ENCODE measurements around the gene CTSS.
"Not testable (repeated sequence)": the region's sequence is repeated elsewhere in the genome, so short reads cannot be mapped to it uniquely, and the experiment has no call there.

CTSS gene

DNA sequence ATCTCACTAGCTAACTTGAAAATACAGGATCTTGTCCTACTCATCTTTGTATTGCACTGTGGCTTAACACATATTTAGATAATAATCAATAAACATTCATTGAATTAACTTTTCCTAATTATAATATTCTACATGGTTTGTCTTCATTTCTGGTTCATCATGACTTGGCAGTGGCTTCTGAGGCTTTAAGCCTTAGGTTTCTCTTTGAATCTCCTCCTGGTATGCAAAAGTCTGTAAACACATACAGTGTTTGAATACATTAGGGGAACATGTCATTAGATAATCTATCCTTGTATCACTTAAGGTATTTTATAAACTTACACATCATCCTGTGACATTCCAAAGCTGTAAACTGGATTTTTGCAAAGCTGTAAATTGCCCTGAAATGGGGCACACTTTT lies 21.9 kb upstream of the CTSS start:
- Mint-ChIP-seq H3K27me3 (ENCODE audit: low read depth, poor library complexity) (no peaks in the 10 kb centered on the region), H3K4me1 (peaks cover 23% of the 10 kb centered on the region), H3K4me3 (no peak overlapping the region), H3K9me3 (peaks cover 4% of the 10 kb centered on the region), H3K36me3 (ENCODE audit: low read depth) (no peaks in the 10 kb centered on the region), H3K27ac (no peak overlapping the region)
- no peak for DNase-seq
- TF ChIP-seq, protein P1, sequence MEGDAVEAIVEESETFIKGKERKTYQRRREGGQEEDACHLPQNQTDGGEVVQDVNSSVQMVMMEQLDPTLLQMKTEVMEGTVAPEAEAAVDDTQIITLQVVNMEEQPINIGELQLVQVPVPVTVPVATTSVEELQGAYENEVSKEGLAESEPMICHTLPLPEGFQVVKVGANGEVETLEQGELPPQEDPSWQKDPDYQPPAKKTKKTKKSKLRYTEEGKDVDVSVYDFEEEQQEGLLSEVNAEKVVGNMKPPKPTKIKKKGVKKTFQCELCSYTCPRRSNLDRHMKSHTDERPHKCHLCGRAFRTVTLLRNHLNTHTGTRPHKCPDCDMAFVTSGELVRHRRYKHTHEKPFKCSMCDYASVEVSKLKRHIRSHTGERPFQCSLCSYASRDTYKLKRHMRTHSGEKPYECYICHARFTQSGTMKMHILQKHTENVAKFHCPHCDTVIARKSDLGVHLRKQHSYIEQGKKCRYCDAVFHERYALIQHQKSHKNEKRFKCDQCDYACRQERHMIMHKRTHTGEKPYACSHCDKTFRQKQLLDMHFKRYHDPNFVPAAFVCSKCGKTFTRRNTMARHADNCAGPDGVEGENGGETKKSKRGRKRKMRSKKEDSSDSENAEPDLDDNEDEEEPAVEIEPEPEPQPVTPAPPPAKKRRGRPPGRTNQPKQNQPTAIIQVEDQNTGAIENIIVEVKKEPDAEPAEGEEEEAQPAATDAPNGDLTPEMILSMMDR (IDR thresholded peaks at IDR 0.05): no peak

DNA sequence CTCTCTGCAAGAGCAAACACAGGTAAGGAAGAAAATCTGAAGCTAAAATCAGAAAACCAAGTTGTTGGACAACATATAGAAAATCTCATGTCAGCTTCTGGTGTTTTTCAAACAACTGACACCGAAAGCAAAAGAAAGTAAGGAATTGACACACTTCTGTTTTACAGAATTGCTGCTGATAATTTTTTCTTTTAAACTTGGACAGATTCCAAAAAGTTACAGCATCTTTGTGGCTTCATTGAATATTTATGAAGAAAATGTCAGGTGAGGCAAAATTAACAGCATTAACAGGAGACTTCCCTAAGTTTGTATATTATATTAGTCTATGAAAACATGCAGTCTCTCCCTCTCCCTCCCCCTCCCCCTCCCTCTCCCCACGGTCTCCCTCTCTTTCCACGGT lies 14.9 kb upstream of the CTSS start:
- Mint-ChIP-seq H3K27ac (no peak overlapping the region), H3K9me3 (peaks cover 16% of the 10 kb centered on the region), H3K36me3 (ENCODE audit: low read depth) (peaks cover 6% of the 10 kb centered on the region), H3K27me3 (ENCODE audit: low read depth, poor library complexity) (peaks cover 3% of the 10 kb centered on the region), H3K4me1 (peaks cover 4% of the 10 kb centered on the region), H3K4me3 (no peak overlapping the region)
- TF ChIP-seq, protein P1 (IDR thresholded peaks at IDR 0.05): no peak
- no peak for DNase-seq

DNA sequence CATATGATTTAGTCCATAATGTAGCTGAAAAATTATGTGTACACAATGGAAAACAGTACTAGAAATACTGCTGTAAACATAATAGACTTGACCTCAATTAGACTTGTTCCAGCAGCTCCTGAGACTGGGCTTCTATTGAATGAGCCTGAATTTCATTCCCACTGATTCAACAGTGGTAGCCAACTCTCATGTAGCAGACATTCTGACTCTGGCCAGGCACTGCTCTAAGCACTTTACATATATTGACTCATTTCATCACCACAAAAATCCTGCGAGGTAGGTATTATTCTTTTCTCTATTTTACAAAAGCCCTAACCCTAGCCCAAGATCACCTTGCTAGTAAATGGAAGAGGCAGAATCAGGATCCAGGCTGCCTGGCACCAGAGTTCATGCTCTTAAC lies 12.8 kb upstream of the CTSS start:
- H3K4me3 Mint-ChIP-seq: no peak overlapping the region
- H3K9me3 Mint-ChIP-seq: peaks cover 16% of the 10 kb centered on the region
- no peak overlapping the region for H3K27ac Mint-ChIP-seq
- TF ChIP-seq, protein P1 (IDR thresholded peaks at IDR 0.05): no peak
- H3K36me3 Mint-ChIP-seq (ENCODE audit: low read depth): peaks cover 6% of the 10 kb centered on the region
- no peak for DNase-seq
- H3K27me3 Mint-ChIP-seq (ENCODE audit: low read depth, poor library complexity): peaks cover 3% of the 10 kb centered on the region
- H3K4me1 Mint-ChIP-seq: no peaks in the 10 kb centered on the region

DNA sequence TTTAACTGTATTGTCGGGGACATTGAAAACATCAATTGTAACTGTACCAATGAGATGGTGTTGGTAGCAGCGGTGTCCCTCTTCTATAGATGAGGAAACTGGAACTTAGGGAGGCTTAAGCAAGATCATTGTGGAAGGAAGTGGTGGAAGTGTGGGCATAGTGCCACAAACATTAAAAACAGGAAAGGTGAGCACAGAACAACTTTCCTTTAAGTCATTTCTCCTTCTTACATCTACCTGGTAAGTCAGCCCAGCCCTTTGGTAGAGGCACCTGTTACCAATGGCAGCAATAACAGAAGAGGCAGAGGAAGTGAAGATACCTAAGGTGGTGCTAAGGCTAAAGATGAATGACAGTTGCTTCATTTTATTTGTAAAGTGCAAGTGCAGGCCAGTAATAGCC lies 12.0 kb upstream of the CTSS start:
- TF ChIP-seq, protein P1 (IDR thresholded peaks at IDR 0.05): no peak
- no peak overlapping the region for H3K27ac Mint-ChIP-seq
- H3K27me3 Mint-ChIP-seq (ENCODE audit: low read depth, poor library complexity): peaks cover 3% of the 10 kb centered on the region
- peaks cover 12% of the 10 kb centered on the region for H3K9me3 Mint-ChIP-seq
- no peak overlapping the region for H3K4me3 Mint-ChIP-seq
- H3K4me1 Mint-ChIP-seq: no peaks in the 10 kb centered on the region
- peaks cover 6% of the 10 kb centered on the region for H3K36me3 Mint-ChIP-seq (ENCODE audit: low read depth)
- no peak for DNase-seq

DNA sequence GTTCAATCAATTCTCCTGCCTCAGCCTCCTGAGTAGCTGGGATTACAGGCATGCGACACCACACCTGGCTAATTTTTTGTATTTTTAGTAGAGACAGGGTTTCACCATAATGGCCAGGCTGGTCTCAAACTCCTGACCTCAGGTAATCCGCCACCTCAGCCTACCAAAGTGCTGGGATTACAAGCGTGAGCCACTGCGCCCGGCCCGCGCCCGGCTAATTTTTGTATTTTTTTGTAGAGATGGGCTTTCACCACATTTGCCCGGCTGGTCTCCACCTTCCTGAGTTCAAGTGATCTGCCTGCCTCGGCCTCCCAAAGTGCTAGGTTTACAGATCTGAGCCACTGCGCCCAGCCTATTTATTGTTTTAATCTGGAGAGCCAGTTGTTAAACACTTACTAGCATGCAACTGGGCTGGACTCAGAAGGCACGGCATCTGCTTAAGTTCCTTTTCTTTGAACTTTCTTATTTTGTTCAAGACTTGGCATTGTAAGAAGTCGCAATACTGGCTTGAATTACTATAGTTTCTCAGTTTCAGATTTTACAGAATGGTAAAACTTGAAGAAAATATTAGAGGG lies 10.4 kb upstream of the CTSS start:
- H3K4me1 Mint-ChIP-seq; H3K27me3 Mint-ChIP-seq (ENCODE audit: low read depth, poor library complexity); H3K4me3 Mint-ChIP-seq; DNase-seq; H3K27ac Mint-ChIP-seq; H3K36me3 Mint-ChIP-seq (ENCODE audit: low read depth): not testable (repeated sequence)
- peaks cover 12% of the 10 kb centered on the region for H3K9me3 Mint-ChIP-seq

DNA sequence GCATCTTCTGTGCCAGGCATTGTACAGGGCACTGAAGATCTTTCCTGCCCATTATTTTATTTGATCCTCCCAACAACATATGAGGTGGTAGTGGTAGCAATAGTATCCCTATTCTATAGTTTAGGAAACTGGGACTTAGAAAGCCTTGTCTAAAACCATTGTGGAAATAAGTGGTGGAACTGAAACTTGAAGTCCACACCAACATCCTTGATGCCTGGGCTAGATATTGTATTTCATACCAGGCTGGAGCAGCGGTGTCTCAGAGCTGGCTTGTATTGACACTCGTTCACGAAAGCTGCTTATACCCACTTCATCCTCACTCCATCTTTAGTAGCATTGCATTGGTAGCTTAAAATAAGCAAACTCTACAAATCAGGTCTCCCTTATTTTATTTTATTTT lies 9.7 kb upstream of the CTSS start:
- no peaks in the 10 kb centered on the region for H3K4me1 Mint-ChIP-seq
- H3K27me3 Mint-ChIP-seq (ENCODE audit: low read depth, poor library complexity): peaks cover 3% of the 10 kb centered on the region
- TF ChIP-seq, protein P1 (IDR thresholded peaks at IDR 0.05): no peak
- peaks cover 8% of the 10 kb centered on the region for H3K9me3 Mint-ChIP-seq
- no peak overlapping the region for H3K27ac Mint-ChIP-seq
- H3K4me3 Mint-ChIP-seq: no peak overlapping the region
- H3K36me3 Mint-ChIP-seq (ENCODE audit: low read depth): peaks cover 2% of the 10 kb centered on the region
- no peak for DNase-seq
